BLaER1 treated with 17β-estradiol and CSF1 and Interleukin-3, amounts not matched to agents 10 nM and 100 nM (cell line): ENCODE results near the gene OLIG2.
A peak's percentile ranks its signal among the peaks of the same experiment; 100 is the strongest.

Source experiments
- H3K27ac ChIP-seq, 11 experiments: shearing (Covaris generic); formaldehyde crosslinking; 2 replicates each; pipeline ENCODE4 v1.8.1; 2022
- H3K27me3 ChIP-seq, 11 experiments: shearing (Covaris generic); formaldehyde crosslinking; 2 replicates each; pipeline ENCODE4 v1.8.1; 2022
- H3K36me3 ChIP-seq, 11 experiments: shearing (Covaris generic); formaldehyde crosslinking; 2 replicates each; pipeline ENCODE4 v1.8.1; 2022
- H3K4me1 ChIP-seq, 10 experiments: shearing (Covaris generic); formaldehyde crosslinking; 2 replicates each; pipeline ENCODE4 v1.8.1; 2022
- H3K4me2 ChIP-seq, 11 experiments: shearing (Covaris generic); formaldehyde crosslinking; 2 replicates each; pipeline ENCODE4 v1.8.1; 2022
- H3K4me3 ChIP-seq, 10 experiments: shearing (Covaris generic); formaldehyde crosslinking; 2 replicates each; pipeline ENCODE4 v1.8.1; 2022
- H3K9ac ChIP-seq, 11 experiments: shearing (Covaris generic); formaldehyde crosslinking; 2 replicates each; pipeline ENCODE4 v1.8.1; 2022
- H3K9me3 ChIP-seq, 11 experiments: shearing (Covaris generic); formaldehyde crosslinking; replicated peaks in 1 of 11; 2 replicates each; pipeline ENCODE4 v1.8.1; 2022
- H4K20me1 ChIP-seq, 11 experiments: shearing (Covaris generic); formaldehyde crosslinking; 2 replicates each; pipeline ENCODE4 v1.8.1; 2022
- Cebpa-rat ChIP-seq, 11 experiments: shearing (Covaris generic); IDR thresholded peaks; 2 replicates each; pipeline ENCODE4 v1.8.1; 2022

The OLIG2 gene

DNA sequence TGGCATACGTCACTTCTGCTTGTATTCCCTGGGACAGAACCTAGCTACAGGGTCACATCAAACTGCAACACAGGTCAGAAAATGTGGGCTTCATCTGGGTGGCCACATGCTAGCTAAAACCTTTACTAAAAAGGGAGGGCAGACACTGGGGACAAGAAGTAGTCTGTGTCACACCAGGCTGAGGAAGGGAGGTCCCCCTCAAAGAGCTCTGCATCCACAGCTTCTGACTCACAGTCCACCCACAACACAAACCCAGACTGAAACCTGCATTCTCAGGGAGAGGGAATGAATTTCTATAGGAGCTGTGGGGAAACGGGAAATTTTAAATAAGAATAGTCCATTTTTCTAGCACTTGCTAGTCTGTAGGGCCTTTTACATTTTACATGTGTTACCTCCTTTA is 16.2 kb downstream of the OLIG2 start:
- Histone ChIP-seq H3K9me3 (peaks cover 0 to 7% (median 0%) of the 10 kb centered on the region in 11 experiments; a peak in 1 of 22 replicates), H3K27ac (no peak overlapping the region), H3K4me1 (peaks cover 4 to 29% (median 9%) of the 10 kb centered on the region in 10 experiments), H3K36me3 (no peaks in the 10 kb centered on the region), H3K27me3 (no peaks in the 10 kb centered on the region), H3K9ac (no peak overlapping the region), H4K20me1 (no peaks in the 10 kb centered on the region), H3K4me3 (no peak overlapping the region), H3K4me2 (peak overlapping the region in 2 of 11 experiments; percentile 1 to 32; a peak in 2 of 22 replicates)
- TF ChIP-seq Cebpa-rat (IDR thresholded peaks at IDR 0.05): no peak

DNA sequence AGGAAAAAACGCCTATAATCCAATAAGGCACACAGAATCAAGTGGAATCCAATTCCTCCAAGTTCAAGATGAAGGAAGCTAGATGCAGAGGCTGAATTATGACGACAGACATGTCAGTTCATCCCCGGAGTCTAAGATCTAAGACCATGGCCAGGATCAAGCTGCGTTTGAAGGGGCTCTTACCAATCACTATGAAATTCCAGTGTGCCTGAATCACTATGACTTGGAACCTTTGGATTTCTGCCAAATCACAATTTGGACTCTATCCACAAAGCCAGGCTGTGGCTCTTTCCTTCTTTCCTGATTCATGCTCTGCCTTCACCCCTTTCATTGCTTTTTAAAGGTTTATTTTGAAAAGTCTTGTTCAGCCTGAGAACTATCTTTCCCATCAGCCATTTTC is 17.1 kb downstream of the OLIG2 start:
- Histone ChIP-seq H3K27me3 (no peaks in the 10 kb centered on the region), H3K36me3 (no peaks in the 10 kb centered on the region), H3K27ac (no peak overlapping the region), H3K4me1 (peaks cover 0 to 21% (median 1%) of the 10 kb centered on the region in 10 experiments; a peak in 10 of 20 replicates), H3K9me3 (peaks cover 0 to 7% (median 0%) of the 10 kb centered on the region in 11 experiments; a peak in 1 of 22 replicates), H3K4me2 (0 out of 22 replicates have a peak overlapping the region, but pooled peaks of 1 of the 11 experiments have one; percentile 12), H3K4me3 (no peak overlapping the region), H4K20me1 (no peaks in the 10 kb centered on the region), H3K9ac (no peak overlapping the region)
- TF ChIP-seq Cebpa-rat (IDR thresholded peaks at IDR 0.05): no peak

DNA sequence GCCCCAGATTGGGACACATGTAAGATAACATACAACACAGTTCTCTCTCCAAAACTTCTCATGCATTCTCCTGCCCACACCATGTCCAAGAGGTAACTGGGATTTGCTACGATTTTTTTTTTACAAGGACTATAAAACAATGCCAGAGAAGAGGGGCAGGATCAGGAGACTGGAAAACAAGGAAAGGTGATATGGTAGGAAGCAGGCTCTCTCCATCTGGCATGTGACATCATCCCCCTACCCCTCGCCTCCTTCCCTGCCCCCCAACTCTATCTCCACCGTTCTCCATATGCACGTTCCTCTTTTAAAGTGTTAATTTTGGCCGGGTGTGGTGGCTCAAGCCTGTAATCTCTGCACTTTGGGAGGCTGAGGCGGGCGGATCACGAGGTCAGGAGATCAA is 20.7 kb downstream of the OLIG2 start:
- no peak overlapping the region for H3K4me3 ChIP-seq
- no peak overlapping the region for H3K9ac ChIP-seq
- H4K20me1 ChIP-seq: no peaks in the 10 kb centered on the region
- no peaks in the 10 kb centered on the region for H3K27me3 ChIP-seq
- H3K9me3 ChIP-seq: no peaks in the 10 kb centered on the region
- H3K36me3 ChIP-seq: no peaks in the 10 kb centered on the region
- H3K27ac ChIP-seq: no peak overlapping the region
- H3K4me2 ChIP-seq: no peak overlapping the region
- no peak for TF ChIP-seq Cebpa-rat (IDR thresholded peaks at IDR 0.05)
- peaks cover 9 to 27% (median 11%) of the 10 kb centered on the region in 10 experiments; a peak in 16 of 20 replicates for H3K4me1 ChIP-seq

DNA sequence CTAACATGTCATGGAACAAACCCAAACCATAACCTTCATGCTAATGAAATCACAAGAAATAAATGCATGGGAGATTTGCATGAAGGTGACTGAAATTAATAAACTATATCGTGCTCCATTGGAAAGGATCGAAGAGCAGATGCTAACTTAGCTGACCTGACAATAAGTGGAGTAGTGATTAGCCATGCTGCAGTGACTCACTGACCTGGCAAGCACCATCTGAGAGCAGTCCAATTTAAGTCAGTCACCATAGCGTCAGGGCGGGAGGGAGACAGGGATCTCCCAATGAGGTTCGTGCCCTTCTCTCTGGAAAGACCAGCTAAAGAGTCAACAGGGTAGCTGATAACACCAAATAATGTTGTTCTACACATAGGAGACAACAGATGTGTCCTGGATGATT is 21.5 kb downstream of the OLIG2 start:
- no peaks in the 10 kb centered on the region for H3K9me3 ChIP-seq
- H3K4me1 ChIP-seq: peaks cover 9 to 22% (median 11%) of the 10 kb centered on the region in 10 experiments; a peak in 16 of 20 replicates
- no peak overlapping the region for H3K27ac ChIP-seq
- H3K4me2 ChIP-seq: no peak overlapping the region
- no peak overlapping the region for H3K4me3 ChIP-seq
- no peaks in the 10 kb centered on the region for H4K20me1 ChIP-seq
- H3K9ac ChIP-seq: no peak overlapping the region
- no peaks in the 10 kb centered on the region for H3K27me3 ChIP-seq
- no peaks in the 10 kb centered on the region for H3K36me3 ChIP-seq
- no peak for TF ChIP-seq Cebpa-rat (IDR thresholded peaks at IDR 0.05)

DNA sequence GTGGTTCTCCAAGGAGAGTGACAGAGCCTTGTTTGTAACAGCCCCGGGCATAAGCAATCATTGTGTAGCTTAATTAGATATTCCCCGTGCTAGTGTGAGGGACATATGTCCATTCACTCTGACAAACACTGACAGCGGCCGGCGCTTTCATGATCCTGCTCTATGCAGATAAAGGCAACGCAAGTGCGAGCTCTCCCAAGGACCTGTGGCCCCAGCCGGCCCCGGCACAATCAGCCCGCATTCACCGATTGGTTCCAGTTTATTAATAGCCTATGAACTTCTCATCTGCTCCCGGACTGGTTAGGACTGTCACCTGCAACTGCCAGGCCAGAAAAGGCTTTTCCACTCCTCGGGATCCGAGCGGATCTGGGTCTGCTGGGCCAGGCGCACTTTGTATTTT is 26.2 kb downstream of the OLIG2 start:
- H3K27me3 ChIP-seq: no peaks in the 10 kb centered on the region
- no peak overlapping the region for H3K9ac ChIP-seq
- no peak overlapping the region for H3K4me2 ChIP-seq
- no peak for TF ChIP-seq Cebpa-rat (IDR thresholded peaks at IDR 0.05)
- peaks cover 27 to 49% (median 31%) of the 10 kb centered on the region in 10 experiments for H3K4me1 ChIP-seq
- H3K9me3 ChIP-seq: peaks cover 0 to 5% (median 0%) of the 10 kb centered on the region in 11 experiments; a peak in 1 of 22 replicates
- no peak overlapping the region for H3K4me3 ChIP-seq
- H3K36me3 ChIP-seq: no peaks in the 10 kb centered on the region
- no peak overlapping the region for H3K27ac ChIP-seq
- H4K20me1 ChIP-seq: no peaks in the 10 kb centered on the region

DNA sequence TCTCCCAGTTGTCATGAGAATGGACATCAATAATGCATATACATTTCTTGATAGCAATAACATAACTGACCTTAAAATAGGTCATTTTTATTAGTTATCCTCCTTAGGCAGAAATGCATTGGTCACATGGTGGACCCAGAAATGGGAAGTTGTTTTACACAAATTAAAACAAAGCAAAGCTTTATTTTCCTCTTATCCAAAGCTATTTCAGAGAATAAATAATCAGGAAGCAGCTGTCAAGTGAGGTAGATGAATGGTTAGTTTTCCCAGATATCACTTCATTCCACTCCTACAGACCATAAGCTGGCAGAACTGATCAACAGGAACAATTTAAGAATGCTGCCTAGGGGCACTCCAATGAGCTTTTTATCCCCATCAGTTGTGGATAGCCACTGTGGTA is 28.2 kb downstream of the OLIG2 start:
- no peak for TF ChIP-seq Cebpa-rat (IDR thresholded peaks at IDR 0.05)

DNA sequence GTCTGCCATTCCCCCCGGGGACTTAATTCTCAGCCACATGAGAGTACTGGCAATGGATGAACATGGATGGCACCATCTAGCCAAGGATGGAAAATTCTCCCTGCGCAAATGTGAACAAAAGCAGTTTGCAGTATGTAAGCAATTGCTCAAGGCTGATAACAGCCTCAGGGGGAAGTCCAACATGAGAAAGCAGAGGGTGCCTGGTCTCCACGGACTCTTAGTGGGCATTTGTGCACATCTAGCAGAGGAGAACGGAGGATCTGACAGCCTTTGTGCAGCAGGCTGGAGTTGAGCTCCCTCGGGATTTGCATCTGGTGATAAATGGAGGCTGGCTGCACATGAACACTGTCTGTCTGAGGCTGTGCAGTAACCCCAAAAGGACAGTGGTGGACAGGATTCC is 30.3 kb downstream of the OLIG2 start:
- Histone ChIP-seq H3K9ac (peak overlapping the region in 1 of 11 experiments; percentile 18; a peak in 1 of 22 replicates), H4K20me1 (no peaks in the 10 kb centered on the region), H3K4me1 (peaks cover 63 to 83% (median 65%) of the 10 kb centered on the region in 10 experiments), H3K36me3 (no peaks in the 10 kb centered on the region), H3K4me2 (peak overlapping the region; percentile 74 to 89 (median 83)), H3K27me3 (no peaks in the 10 kb centered on the region), H3K4me3 (no peak overlapping the region), H3K9me3 (peaks cover 0 to 5% (median 0%) of the 10 kb centered on the region in 11 experiments; a peak in 1 of 22 replicates), H3K27ac (peak overlapping the region in 6 of 11 experiments; percentile 44 to 86 (median 85); a peak in 9 of 22 replicates)
- TF ChIP-seq Cebpa-rat (IDR thresholded peaks at IDR 0.05): no peak

More for the DNA sequence above, 28.2 kb downstream of the OLIG2 start:
- no peak overlapping the region for H3K9ac ChIP-seq
- peak overlapping the region in 2 of 11 experiments; percentile 23 to 37; a peak in 2 of 22 replicates for H3K27ac ChIP-seq
- no peaks in the 10 kb centered on the region for H4K20me1 ChIP-seq
- H3K9me3 ChIP-seq: peaks cover 0 to 5% (median 0%) of the 10 kb centered on the region in 11 experiments; a peak in 1 of 22 replicates
- H3K4me2 ChIP-seq: peak overlapping the region in 4 of 11 experiments; percentile 9 to 83 (median 52); a peak in 5 of 22 replicates
- no peaks in the 10 kb centered on the region for H3K27me3 ChIP-seq
- H3K4me3 ChIP-seq: no peak overlapping the region
- H3K4me1 ChIP-seq: peaks cover 48 to 69% (median 51%) of the 10 kb centered on the region in 10 experiments
- no peaks in the 10 kb centered on the region for H3K36me3 ChIP-seq

DNA sequence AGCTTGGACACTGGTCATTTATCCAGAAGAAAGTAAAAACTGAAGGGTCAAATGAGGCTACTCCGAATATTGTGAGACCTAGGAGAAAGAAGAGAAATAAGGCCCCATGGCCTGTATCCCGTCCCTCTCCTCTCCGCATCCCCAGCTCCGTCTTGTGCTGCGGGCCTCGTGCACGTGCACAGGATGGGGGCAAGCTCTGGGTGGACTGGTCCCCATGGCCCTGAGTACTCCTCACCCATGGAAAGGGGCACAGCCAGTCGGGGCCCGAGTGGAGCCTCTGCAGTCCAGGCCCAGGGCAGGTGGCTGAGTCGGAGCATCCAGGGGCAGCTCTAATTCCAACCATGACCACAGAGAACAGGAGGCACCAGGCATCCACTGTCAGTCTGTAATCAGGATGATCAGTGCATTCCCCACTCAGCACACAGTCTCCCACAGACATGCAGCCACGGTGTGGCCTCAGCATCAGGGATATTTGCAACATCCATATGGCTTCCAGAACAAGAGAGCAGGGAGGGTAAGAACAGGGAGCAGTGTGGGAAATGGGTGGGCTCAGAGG is 31.7 kb downstream of the OLIG2 start:
- Histone ChIP-seq H3K27ac (peak overlapping the region in 10 of 11 experiments; percentile 28 to 86 (median 80); a peak in 18 of 22 replicates), H3K4me2 (peak overlapping the region; percentile 74 to 89 (median 83)), H3K4me1 (peaks cover 61 to 91% (median 71%) of the 10 kb centered on the region in 10 experiments), H3K27me3 (no peaks in the 10 kb centered on the region), H3K9me3 (peaks cover 0 to 5% (median 0%) of the 10 kb centered on the region in 11 experiments; a peak in 1 of 22 replicates), H3K9ac (peak overlapping the region in 10 of 11 experiments; percentile 20 to 73 (median 63); a peak in 12 of 22 replicates), H3K36me3 (no peaks in the 10 kb centered on the region), H4K20me1 (no peaks in the 10 kb centered on the region), H3K4me3 (no peak overlapping the region)
- TF ChIP-seq Cebpa-rat (IDR thresholded peaks at IDR 0.05): no peak

DNA sequence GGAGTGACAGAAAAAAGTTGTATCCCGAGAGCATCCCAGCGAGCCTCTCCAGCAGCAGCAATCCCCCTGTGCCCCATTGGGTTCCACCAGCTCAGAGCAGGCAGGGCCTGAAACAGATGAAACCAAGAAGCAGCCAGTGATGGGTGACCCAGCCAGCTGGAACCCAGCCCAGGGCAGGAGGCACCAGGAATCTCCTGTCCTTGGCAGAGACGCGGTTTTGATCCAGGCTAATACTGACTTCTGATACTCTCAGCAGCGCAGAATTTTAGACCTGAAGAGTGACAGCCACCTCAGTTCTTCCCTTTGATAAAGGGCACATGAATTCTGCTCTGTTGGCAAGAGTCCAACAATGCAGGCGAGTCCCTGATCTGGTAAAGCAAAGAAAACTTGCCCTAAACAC is 32.8 kb downstream of the OLIG2 start:
- no peak for TF ChIP-seq Cebpa-rat (IDR thresholded peaks at IDR 0.05)
- peak overlapping the region in 9 of 11 experiments; percentile 58 to 73 (median 68); a peak in 17 of 22 replicates for H3K9ac ChIP-seq
- peak overlapping the region; percentile 29 to 86 (median 80); a peak in 20 of 22 replicates for H3K27ac ChIP-seq
- H3K36me3 ChIP-seq: no peaks in the 10 kb centered on the region
- peaks cover 72 to 98% (median 82%) of the 10 kb centered on the region in 10 experiments for H3K4me1 ChIP-seq
- no peaks in the 10 kb centered on the region for H3K9me3 ChIP-seq
- peak overlapping the region; percentile 74 to 89 (median 83) for H3K4me2 ChIP-seq
- no peaks in the 10 kb centered on the region for H4K20me1 ChIP-seq
- no peaks in the 10 kb centered on the region for H3K27me3 ChIP-seq
- H3K4me3 ChIP-seq: peak overlapping the region in 2 of 10 experiments; percentile 35 to 38; a peak in 3 of 20 replicates
